Sigmoid colon (tissue), 4 donors: ENCODE results near the gene IHH.

Source experiments
- EP300 ChIP-seq, 4 donors: sonication (generic); formaldehyde crosslinking; IDR thresholded peaks; one replicate each; pipeline ENCODE4 v1.6.1; 2017; ENCODE audit warnings: antibody characterized with exemption in 4 of 4
- POLR2A ChIP-seq, 2 donors: fragments of 450-650 bp; IDR thresholded peaks; one replicate each; pipeline ENCODE4 v1.6.1; 2016; ENCODE audit warnings: antibody characterized with exemption in 2 of 2, mild to moderate bottlenecking in 2 of 2, moderate library complexity in 2 of 2
- POLR2AphosphoS5 ChIP-seq, 4 donors: sonication (generic); formaldehyde crosslinking; IDR thresholded peaks; one replicate each; pipeline ENCODE4 v1.6.1; 2017; ENCODE audit warnings: antibody characterized with exemption in 4 of 4
- TF ChIP-seq, protein P1 (sequence below), 4 experiments: fragments of 450-650 bp in 3 of 4; fragments of 200-600 bp in 1 of 4; IDR thresholded peaks; one replicate each; pipeline ENCODE4 v1.5.1; 2016 to 2019; ENCODE audit warnings: antibody characterized with exemption in 4 of 4, mild to moderate bottlenecking in 3 of 4, moderate library complexity in 2 of 4

DNA sequence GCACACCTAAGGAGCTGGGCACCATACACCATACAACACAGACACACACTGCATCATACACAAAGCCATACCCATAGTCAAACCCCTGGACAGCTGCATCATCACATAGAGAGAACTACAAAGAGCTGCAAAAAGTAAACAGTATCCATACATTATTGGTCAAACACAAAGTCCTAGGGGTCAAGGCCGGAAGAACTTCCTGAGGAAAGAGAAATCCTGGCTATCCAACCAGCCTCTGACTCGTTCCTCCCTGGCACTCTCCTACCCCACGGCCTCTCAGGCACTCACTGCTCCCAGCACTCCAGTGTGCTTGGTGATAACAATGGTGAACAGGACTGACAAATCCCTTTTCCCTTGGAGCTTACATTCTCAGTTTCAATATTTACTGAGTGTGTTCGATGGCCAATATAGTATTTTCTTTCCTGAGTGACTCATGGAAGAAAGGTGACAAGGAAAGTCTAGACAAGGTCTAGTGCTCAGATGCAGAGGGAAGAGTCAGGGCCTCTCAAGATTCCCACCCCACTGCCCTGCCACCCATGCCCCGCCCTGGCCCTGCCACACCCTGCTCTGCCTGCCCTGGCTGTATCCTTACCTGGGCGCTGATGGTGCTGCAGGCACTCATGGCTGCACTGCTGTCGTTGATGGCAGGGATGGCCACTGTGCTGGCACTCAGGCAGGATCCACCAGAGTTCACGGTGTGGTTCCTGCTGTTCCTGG is 22.8 kb downstream of the IHH start:
- TF ChIP-seq POLR2A (IDR thresholded peaks at IDR 0.05) = no peak
- TF ChIP-seq, protein P1, sequence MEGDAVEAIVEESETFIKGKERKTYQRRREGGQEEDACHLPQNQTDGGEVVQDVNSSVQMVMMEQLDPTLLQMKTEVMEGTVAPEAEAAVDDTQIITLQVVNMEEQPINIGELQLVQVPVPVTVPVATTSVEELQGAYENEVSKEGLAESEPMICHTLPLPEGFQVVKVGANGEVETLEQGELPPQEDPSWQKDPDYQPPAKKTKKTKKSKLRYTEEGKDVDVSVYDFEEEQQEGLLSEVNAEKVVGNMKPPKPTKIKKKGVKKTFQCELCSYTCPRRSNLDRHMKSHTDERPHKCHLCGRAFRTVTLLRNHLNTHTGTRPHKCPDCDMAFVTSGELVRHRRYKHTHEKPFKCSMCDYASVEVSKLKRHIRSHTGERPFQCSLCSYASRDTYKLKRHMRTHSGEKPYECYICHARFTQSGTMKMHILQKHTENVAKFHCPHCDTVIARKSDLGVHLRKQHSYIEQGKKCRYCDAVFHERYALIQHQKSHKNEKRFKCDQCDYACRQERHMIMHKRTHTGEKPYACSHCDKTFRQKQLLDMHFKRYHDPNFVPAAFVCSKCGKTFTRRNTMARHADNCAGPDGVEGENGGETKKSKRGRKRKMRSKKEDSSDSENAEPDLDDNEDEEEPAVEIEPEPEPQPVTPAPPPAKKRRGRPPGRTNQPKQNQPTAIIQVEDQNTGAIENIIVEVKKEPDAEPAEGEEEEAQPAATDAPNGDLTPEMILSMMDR (IDR thresholded peaks at IDR 0.05) = no peak
- TF ChIP-seq EP300 (IDR thresholded peaks at IDR 0.05) = no peak
- TF ChIP-seq POLR2AphosphoS5 (IDR thresholded peaks at IDR 0.05) = no peak
